H1 (cell line): ENCODE data around the gene LRRTM2. TPM values are rescaled to one million over a fixed set of nuclear protein-coding genes. Genes with fewer than 3 reads are reported as not detected.

ENCODE experiments used
- CTCF ChIA-PET: fragments of 300-600 bp; sonication (Branson Sonifier 250); formaldehyde crosslinking; loops from one replicate; lab custom pipeline; 2021; ENCODE audit not compliant: partially characterized antibody; lab: Charles Lee
- POLR2A ChIA-PET: fragments of 300-600 bp; sonication (Branson Sonifier 250); formaldehyde crosslinking; loops from one replicate; lab custom pipeline; 2021; ENCODE audit warnings: inconsistent platforms; ENCODE audit not compliant: partially characterized antibody; lab: Charles Lee
- DNase-seq, 2 experiments: peaks; one replicate each; pipeline versions ENCODE4 v3.0.0 to v3.0.0-alpha.2; 2010 to 2022; ENCODE audit warnings: low spot score in 2 of 2, low read depth in 1 of 2, mixed read lengths in 1 of 2
- FAIRE-seq: peaks from 2 replicates; lab custom pipeline; 2011; peaks lifted over from hg19 to GRCh38; lab: Jason Lieb, UNC
- H2AFZ ChIP-seq: 2 replicates; pipeline ENCODE4 v1.8.1; 2012; ENCODE audit warnings: low read length, inconsistent platforms
- H2AK5ac ChIP-seq: 2 replicates; pipeline ENCODE4 v1.6.1; 2013; ENCODE audit warnings: low read depth, low read length
- H2BK120ac ChIP-seq: replicated peaks from 2 replicates; pipeline ENCODE3; 2013; ENCODE audit warnings: low read depth, low read length, inconsistent platforms
- H2BK12ac ChIP-seq: 2 replicates; pipeline ENCODE4 v1.6.1; 2013; ENCODE audit warnings: low read depth, low read length
- H2BK15ac ChIP-seq: 2 replicates; pipeline ENCODE4 v1.6.1; 2013; ENCODE audit warnings: low read length
- H2BK20ac ChIP-seq: 2 replicates; pipeline ENCODE4 v1.6.1; 2013; ENCODE audit warnings: low read length
- H2BK5ac ChIP-seq: 2 replicates; pipeline ENCODE4 v1.6.1; 2013; ENCODE audit warnings: low read depth, low read length
- H3K14ac ChIP-seq: 2 replicates; pipeline ENCODE4 v1.6.1; 2013; ENCODE audit warnings: inconsistent platforms; ENCODE audit not compliant: insufficient read length
- H3K18ac ChIP-seq: 2 replicates; pipeline ENCODE4 v1.6.1; 2013; ENCODE audit warnings: low read length; ENCODE audit errors: extremely low read depth
- H3K23ac ChIP-seq: 2 replicates; pipeline ENCODE4 v1.6.1; 2013; ENCODE audit warnings: inconsistent platforms; ENCODE audit not compliant: insufficient read length
- H3K23me2 ChIP-seq: 2 replicates; pipeline ENCODE4 v1.6.1; 2013; ENCODE audit warnings: low read depth, low read length
- H3K27ac ChIP-seq: 2 replicates; pipeline ENCODE4 v1.6.1; 2011; ENCODE audit warnings: low read depth, low read length, inconsistent platforms
- H3K27me3 ChIP-seq, 4 experiments: replicated peaks in 1 of 4; 1 replicate in 1 of 4; 2 replicates in 3 of 4; pipeline versions ENCODE4 v1.6.1 to v1.8.1; 2011 to 2013; ENCODE audit warnings: low read length in 3 of 4, mild to moderate bottlenecking in 3 of 4, inconsistent platforms in 2 of 4, mixed read lengths in 2 of 4, moderate library complexity in 1 of 4; ENCODE audit not compliant: control insufficient read depth in 3 of 4, insufficient read depth in 3 of 4; ENCODE audit errors: extremely low read depth in 1 of 4
- H3K36me3 ChIP-seq, 4 experiments: 2 replicates each; pipeline versions ENCODE4 v1.6.1 to v1.8.1; 2011 to 2013; ENCODE audit warnings: mild to moderate bottlenecking in 4 of 4, low read length in 3 of 4, moderate library complexity in 2 of 4, control low read depth in 1 of 4, inconsistent platforms in 1 of 4; ENCODE audit not compliant: insufficient read depth in 4 of 4, control insufficient read depth in 2 of 4
- H3K4ac ChIP-seq: replicated peaks from 2 replicates; pipeline ENCODE3; 2013; ENCODE audit warnings: low read length, low read depth, mixed read lengths, inconsistent platforms; ENCODE audit not compliant: insufficient read length
- H3K4me1 ChIP-seq, 4 experiments: replicated peaks in 1 of 4; 1 replicate in 1 of 4; 2 replicates in 3 of 4; pipeline versions ENCODE4 v1.6.1 to v1.8.1; 2011 to 2013; ENCODE audit warnings: low read length in 3 of 4, inconsistent platforms in 2 of 4, mixed read lengths in 1 of 4; ENCODE audit not compliant: insufficient read depth in 4 of 4, control insufficient read depth in 3 of 4
- H3K4me2 ChIP-seq, 2 experiments: 2 replicates each; pipeline versions ENCODE4 v1.6.1 to v1.8.1; 2011 to 2013; ENCODE audit warnings: low read depth in 2 of 2, low read length in 2 of 2, control low read depth in 1 of 2, inconsistent platforms in 1 of 2, mild to moderate bottlenecking in 1 of 2; ENCODE audit not compliant: insufficient read depth in 1 of 2
- H3K4me3 ChIP-seq, 4 experiments: fragments of 200-600, 300-600 bp in 1 of 4; sonication (generic), shearing (Covaris generic), sonication (Bioruptor Twin) in 1 of 4; 2 replicates each; pipeline versions ENCODE4 v1.5.1 to v1.8.1; 2011 to 2016; ENCODE audit warnings: low read length in 4 of 4, low read depth in 3 of 4, control low read depth in 2 of 4, inconsistent platforms in 2 of 4, mild to moderate bottlenecking in 2 of 4, mixed read lengths in 1 of 4, moderate library complexity in 1 of 4; ENCODE audit not compliant: insufficient read depth in 2 of 4; ENCODE audit errors: extremely low read depth in 1 of 4
- H3K56ac ChIP-seq: replicated peaks from 2 replicates; pipeline ENCODE3; 2013; ENCODE audit warnings: low read depth, mild to moderate bottlenecking, mixed read lengths, low read length, inconsistent platforms; ENCODE audit not compliant: insufficient read length
- H3K79me1 ChIP-seq: 2 replicates; pipeline ENCODE4 v1.6.1; 2013; ENCODE audit warnings: low read depth, low read length, control low read depth
- H3K79me2 ChIP-seq, 2 experiments: 2 replicates each; pipeline versions ENCODE4 v1.6.1 to v1.8.1; 2012 to 2013; ENCODE audit warnings: low read length in 2 of 2, mild to moderate bottlenecking in 2 of 2, inconsistent platforms in 1 of 2; ENCODE audit not compliant: insufficient read depth in 2 of 2, control insufficient read depth in 1 of 2
- H3K9ac ChIP-seq, 4 experiments: replicated peaks in 1 of 4; 1 replicate in 1 of 4; 2 replicates in 3 of 4; pipeline versions ENCODE4 v1.6.1 to v1.8.1; 2011 to 2013; ENCODE audit warnings: low read depth in 3 of 4, low read length in 3 of 4, control low read depth in 2 of 4, mild to moderate bottlenecking in 2 of 4, moderate library complexity in 2 of 4, inconsistent platforms in 1 of 4; ENCODE audit errors: extremely low read depth in 1 of 4
- H3K9me3 ChIP-seq, 2 experiments: 2 replicates each; pipeline versions ENCODE4 v1.6.1 to v1.8.1; 2012 to 2013; ENCODE audit warnings: mild to moderate bottlenecking in 2 of 2, moderate library complexity in 2 of 2, control low read depth in 1 of 2, inconsistent platforms in 1 of 2, low read depth in 1 of 2, low read length in 1 of 2, mixed read lengths in 1 of 2; ENCODE audit not compliant: insufficient read depth in 2 of 2
- H4K20me1 ChIP-seq, 2 experiments: replicated peaks in 1 of 2; 2 replicates each; pipeline versions ENCODE3 to v1.8.1; 2011 to 2013; ENCODE audit warnings: inconsistent platforms in 2 of 2, low read length in 2 of 2, mild to moderate bottlenecking in 1 of 2; ENCODE audit not compliant: insufficient read depth in 2 of 2, control insufficient read depth in 1 of 2
- H4K5ac ChIP-seq: 2 replicates; pipeline ENCODE4 v1.6.1; 2013; ENCODE audit warnings: low read length, low read depth, mixed read lengths, inconsistent platforms; ENCODE audit not compliant: insufficient read length
- H4K8ac ChIP-seq: 2 replicates; pipeline ENCODE4 v1.8.0; 2013; ENCODE audit warnings: mild to moderate bottlenecking, moderate library complexity, low read length, inconsistent platforms; ENCODE audit not compliant: insufficient read depth; ENCODE audit errors: extremely low read depth
- H4K91ac ChIP-seq: replicated peaks from 2 replicates; pipeline ENCODE3; 2013; ENCODE audit warnings: low read length, mixed read lengths, inconsistent platforms; ENCODE audit not compliant: insufficient read length
- EZH2 ChIP-seq: fragments of 200-600 bp; sonication (generic); IDR thresholded peaks from 2 replicates; pipeline ENCODE4 v1.7.1; 2012; ENCODE audit warnings: low read depth, mild to moderate bottlenecking, moderate library complexity, low read length, inconsistent platforms; ENCODE audit not compliant: severe bottlenecking
- SP4 ChIP-seq: IDR thresholded peaks from 2 replicates; pipeline ENCODE4 v1.6.1; 2012; ENCODE audit warnings: low read length, inconsistent platforms
- WGBS, 2 experiments: shearing (Covaris generic) in 1 of 2; methylation state at CpG; one replicate each; pipeline versions ENCODE4 v1.1.6 to v1.1.7; 2013 to 2015; ENCODE audit warnings: low lambda C conversion rate in 2 of 2, mixed read lengths in 2 of 2, inconsistent platforms in 1 of 2, low coverage in 1 of 2, missing lambda C conversion rate in 1 of 2; ENCODE audit not compliant: insufficient replicate concordance in 2 of 2, insufficient coverage in 1 of 2, insufficient read length in 1 of 2; ENCODE audit errors: extremely low coverage in 1 of 2, missing lambda C conversion rate in 1 of 2; 5-methylcytosine and 5-hydroxymethylcytosine counted together
- polyA plus RNA-seq, 7 experiments: library from polyadenylated mRNA; depleted of rRNA in 3 of 7; stranded (reverse) in 5 of 7; unstranded in 2 of 7; fragments of >200 nt in 5 of 7; fragments of 200-250 nt in 2 of 7; gene quantifications; 1 replicate in 5 of 7; 2 replicates in 1 of 7; 4 replicates in 1 of 7; pipeline versions ENCODE4 v1.2.1 to v1.2.3, GENCODE V29; 2011 to 2013; ENCODE audit warnings: missing spikeins in 2 of 7, mixed read lengths in 2 of 7
- total RNA-seq: library from RNA; stranded (reverse); fragmentation: NEBNext Ultra II Directional; extraction: Animal tissue kit (Norgen Biotek cat#: 25700); gene quantifications from 2 replicates; pipeline ENCODE4 v1.2.1, GENCODE V29; 2021
- TF ChIP-seq, protein P1 (sequence below): IDR thresholded peaks from 2 replicates; pipeline ENCODE4 v1.6.1; 2011; ENCODE audit warnings: low read depth, mild to moderate bottlenecking, low read length; ENCODE audit not compliant: insufficient read depth
- TF ChIP-seq, protein P2 (sequence below): IDR thresholded peaks from 2 replicates; pipeline ENCODE4 v1.6.1; 2011; ENCODE audit warnings: low read length, improper control_type of control experiment

The LRRTM2 gene
- total and polyA plus RNA-seq, 2 of the 8 experiments (the other 6 are each of a cell fraction or from before 2014, with no cell fraction given): not detected

DNA sequence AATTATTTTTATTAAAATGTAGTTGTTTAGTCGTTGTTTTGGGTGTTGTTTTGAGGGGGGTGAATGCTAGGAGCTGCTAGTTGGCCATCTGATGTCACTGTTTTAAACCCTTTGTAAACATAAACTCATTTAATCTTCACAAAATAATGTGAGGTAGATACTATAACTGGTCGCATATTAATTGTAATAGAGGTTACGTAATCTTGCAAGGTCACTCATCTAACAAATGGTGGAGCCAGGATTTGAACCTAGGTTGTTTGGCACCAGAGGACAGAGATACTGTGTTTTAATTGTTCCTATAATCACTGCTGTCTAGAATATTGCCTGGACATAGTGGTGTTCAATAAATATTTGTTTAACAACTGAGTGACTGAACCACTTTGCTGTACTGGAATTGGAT lies 54.4 kb downstream of the LRRTM2 start:
- Histone ChIP-seq H3K79me2 (peaks cover 5 to 65% of the 10 kb centered on the region in 2 experiments; a peak in 3 of 4 replicates), H4K20me1 (peaks cover 4 to 9% of the 10 kb centered on the region in 2 experiments), H3K27ac (no peak overlapping the region), H3K9ac (no peak overlapping the region), H4K5ac (no peak overlapping the region), H2BK120ac (no peak overlapping the region), H3K9me3 (no peaks in the 10 kb centered on the region), H4K91ac (no peak overlapping the region), H3K4me2 (no peak overlapping the region), H4K8ac (no peak overlapping the region), H3K4me3 (no peak overlapping the region), H3K36me3 (peaks cover 0 to 16% (median 2%) of the 10 kb centered on the region in 4 experiments; a peak in 3 of 8 replicates), H2AFZ (no peak overlapping the region), H3K18ac (no peak overlapping the region), H3K4ac (no peak overlapping the region), H3K23ac (no peak overlapping the region), H2BK12ac (no peak overlapping the region), H3K14ac (no peak overlapping the region), H3K56ac (no peak overlapping the region), H2AK5ac (no peak overlapping the region), H2BK15ac (no peak overlapping the region), H3K23me2 (no peaks in the 10 kb centered on the region), H2BK20ac (no peak overlapping the region), H2BK5ac (no peak overlapping the region), H3K4me1 (peaks cover 0 to 6% (median 2%) of the 10 kb centered on the region in 4 experiments; a peak in 3 of 7 replicates), H3K27me3 (no peaks in the 10 kb centered on the region), H3K79me1 (peaks cover 12% of the 10 kb centered on the region)
- FAIRE-seq (no peak), DNase-seq (no peak)
- TF ChIP-seq, protein P1, sequence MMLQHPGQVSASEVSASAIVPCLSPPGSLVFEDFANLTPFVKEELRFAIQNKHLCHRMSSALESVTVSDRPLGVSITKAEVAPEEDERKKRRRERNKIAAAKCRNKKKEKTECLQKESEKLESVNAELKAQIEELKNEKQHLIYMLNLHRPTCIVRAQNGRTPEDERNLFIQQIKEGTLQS: no peak
- TF ChIP-seq SP4: no peak
- no peak for TF ChIP-seq EZH2
- TF ChIP-seq, protein P2, sequence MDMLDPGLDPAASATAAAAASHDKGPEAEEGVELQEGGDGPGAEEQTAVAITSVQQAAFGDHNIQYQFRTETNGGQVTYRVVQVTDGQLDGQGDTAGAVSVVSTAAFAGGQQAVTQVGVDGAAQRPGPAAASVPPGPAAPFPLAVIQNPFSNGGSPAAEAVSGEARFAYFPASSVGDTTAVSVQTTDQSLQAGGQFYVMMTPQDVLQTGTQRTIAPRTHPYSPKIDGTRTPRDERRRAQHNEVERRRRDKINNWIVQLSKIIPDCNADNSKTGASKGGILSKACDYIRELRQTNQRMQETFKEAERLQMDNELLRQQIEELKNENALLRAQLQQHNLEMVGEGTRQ: no peak
- POLR2A ChIA-PET: no interaction called here
- 99% methylated on average over 3 of the region's 3 CpGs; no CpG with 5 or more reads in 1 of the 2 experiments for WGBS, 2 experiments
- CTCF ChIA-PET: interaction anchor here (0.6 to 1.6 kb wide), 3 partner anchors 8 to 175 kb away, joined by 3 to 6 read pairs (median 5); no protein-coding TSS in a partner anchor
